Measurements from ENCODE around the gene RBKS. TPM values are rescaled to one million over a fixed set of nuclear protein-coding genes. Genes with fewer than 3 reads are reported as not detected.
A peak's percentile ranks its signal among the peaks of the same experiment; 100 is the strongest.

Gene RBKS
- total RNA-seq, 1 donor: 12.1 TPM

DNA sequence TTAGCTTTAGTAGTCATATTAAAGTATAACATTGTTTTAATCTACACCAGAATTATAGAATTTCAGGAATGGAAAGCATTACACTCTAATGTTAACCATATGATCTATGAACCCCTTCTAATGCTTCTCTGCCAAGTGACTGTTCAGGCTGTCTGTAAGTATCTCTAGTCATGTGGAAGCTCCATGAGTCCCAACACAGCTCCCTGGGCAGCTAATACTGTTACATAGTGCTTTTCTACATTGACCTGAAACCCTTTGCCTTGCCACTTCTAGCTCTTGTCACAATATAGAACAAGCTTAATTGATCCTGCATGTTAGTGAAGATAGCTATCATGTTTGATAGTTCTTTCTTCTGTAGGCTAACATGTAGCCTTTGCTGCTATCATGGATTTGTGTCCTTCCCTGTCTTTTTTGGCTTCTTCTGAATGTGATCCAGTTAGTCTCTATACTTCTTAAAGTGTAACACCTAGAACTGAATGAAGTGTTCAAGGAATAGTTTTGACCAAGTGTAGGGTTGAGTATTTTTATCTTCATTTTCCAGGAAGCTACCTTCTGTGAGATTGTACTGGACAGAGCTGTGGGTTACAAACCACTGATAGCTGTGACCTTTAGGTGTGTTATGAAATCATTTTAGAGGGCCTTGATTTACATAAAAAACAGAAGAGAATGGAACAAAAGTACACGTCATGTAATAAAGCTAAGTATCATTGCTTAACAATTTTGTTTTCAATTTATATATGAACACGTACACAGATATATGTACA lies 24.0 kb upstream of the RBKS start:
- Histone ChIP-seq H3K27me3 (ENCODE audit: insufficient read depth, low read length) (no peaks in the 10 kb centered on the region), H3K4me1 (ENCODE audit: insufficient read depth, low read length) (peaks cover 4% of the 10 kb centered on the region), H3K4me3 (ENCODE audit: low read length) (no peak overlapping the region), H3K9me3 (ENCODE audit: low read depth, low read length) (no peaks in the 10 kb centered on the region)

DNA sequence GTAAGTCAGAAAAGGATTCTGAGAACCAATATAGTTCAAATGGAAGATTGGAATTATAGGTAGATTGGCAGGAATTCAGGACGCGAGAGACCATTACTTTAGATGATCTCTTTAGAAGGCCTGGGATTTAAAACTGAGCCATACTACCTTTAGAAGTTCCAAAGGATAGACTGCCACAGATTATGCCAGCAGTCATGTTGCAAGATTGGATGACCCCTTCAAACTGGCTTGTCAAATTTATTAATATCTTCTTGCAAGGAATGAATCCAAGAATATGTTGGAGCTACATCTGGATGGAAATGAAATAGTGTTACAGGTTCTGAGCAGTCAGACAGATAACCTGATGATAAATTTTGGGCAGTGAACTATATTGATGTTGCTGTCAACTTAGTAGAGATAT lies 22.3 kb upstream of the RBKS start:
- no peak overlapping the region for H3K4me3 ChIP-seq (ENCODE audit: low read length)
- H3K27me3 ChIP-seq (ENCODE audit: insufficient read depth, low read length): no peaks in the 10 kb centered on the region
- H3K9me3 ChIP-seq (ENCODE audit: low read depth, low read length): no peaks in the 10 kb centered on the region
- H3K4me1 ChIP-seq (ENCODE audit: insufficient read depth, low read length): peaks cover 4% of the 10 kb centered on the region

DNA sequence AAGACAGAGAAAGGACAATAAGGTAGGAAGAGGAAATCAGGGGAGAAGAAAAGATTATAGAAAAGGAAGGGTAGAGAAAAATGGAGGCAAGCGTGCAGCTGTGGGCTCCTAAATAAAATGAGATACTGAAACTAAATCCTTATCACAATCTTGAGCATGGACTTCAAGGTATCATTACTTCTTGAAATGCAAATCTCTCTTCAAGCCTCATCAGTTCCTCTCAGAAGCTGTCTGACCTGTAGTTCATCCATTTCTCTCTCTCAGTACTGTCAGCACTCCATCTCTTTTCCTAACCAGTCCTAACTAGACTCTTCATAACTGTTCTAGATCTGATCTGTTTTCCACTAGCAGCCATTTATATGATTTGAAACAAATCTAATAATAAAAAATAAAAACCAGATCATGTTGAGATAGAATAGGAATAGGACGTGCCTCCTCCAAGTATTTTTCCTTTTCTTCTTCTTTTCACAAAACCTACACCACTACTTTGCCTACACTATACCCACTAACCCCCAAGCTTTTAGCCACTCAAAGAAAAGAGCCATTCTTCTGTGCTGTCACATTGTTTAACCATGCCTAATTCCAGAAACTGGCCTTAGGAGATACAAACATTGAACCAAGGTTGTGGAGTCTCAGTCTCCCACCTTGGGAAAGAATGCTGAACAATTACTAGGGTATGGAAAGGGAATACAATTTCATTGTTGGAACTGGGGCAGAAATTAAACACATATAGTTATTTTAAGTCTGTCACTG lies 21.4 kb upstream of the RBKS start:
- H3K27me3 ChIP-seq (ENCODE audit: insufficient read depth, low read length): no peaks in the 10 kb centered on the region
- H3K4me1 ChIP-seq (ENCODE audit: insufficient read depth, low read length): peaks cover 4% of the 10 kb centered on the region
- H3K4me3 ChIP-seq (ENCODE audit: low read length): no peak overlapping the region
- H3K9me3 ChIP-seq (ENCODE audit: low read depth, low read length): no peaks in the 10 kb centered on the region

DNA sequence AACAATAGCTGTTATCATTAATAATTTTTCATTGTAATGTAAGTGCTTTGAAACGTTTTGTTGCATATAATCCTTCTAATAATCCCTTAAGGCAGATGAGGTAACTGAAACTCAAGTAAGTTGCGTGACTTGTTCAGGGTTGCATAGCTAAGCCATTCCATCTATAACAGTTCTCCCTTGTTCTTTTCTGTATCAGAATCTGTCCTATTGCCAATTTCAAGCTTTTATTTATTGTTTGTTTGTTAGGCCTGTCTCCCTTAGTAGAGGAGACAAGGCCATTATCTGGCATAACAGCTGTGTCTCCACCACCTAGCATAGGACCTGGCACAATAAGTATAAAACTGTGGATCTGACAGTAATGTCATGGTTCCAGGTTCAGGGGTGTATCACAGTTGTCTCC lies 19.7 kb upstream of the RBKS start:
- Histone ChIP-seq H3K27me3 (ENCODE audit: insufficient read depth, low read length) (no peaks in the 10 kb centered on the region), H3K4me3 (ENCODE audit: low read length) (no peak overlapping the region), H3K4me1 (ENCODE audit: insufficient read depth, low read length) (peaks cover 2% of the 10 kb centered on the region), H3K9me3 (ENCODE audit: low read depth, low read length) (no peaks in the 10 kb centered on the region)

DNA sequence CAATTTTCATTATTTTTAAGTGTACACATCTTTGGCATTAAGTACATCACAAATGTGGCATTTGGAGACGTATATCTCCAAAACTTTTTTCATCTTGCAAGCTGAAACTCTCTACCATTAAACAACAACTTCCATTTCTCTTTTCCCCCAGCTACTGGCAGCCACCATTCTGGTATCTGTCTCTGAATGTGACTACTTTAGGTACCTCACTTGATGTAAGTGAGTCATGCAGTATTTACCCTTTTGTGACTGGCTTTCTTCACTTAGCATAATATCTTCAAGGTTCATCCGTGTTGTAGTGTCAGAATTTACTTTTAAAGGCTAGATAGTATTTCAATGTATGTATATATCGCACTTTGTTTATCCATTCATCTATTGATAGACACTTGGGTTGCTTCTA lies 17.4 kb upstream of the RBKS start:
- H3K4me1 ChIP-seq (ENCODE audit: insufficient read depth, low read length): no peaks in the 10 kb centered on the region
- H3K27me3 ChIP-seq (ENCODE audit: insufficient read depth, low read length): no peaks in the 10 kb centered on the region
- no peaks in the 10 kb centered on the region for H3K9me3 ChIP-seq (ENCODE audit: low read depth, low read length)
- H3K4me3 ChIP-seq (ENCODE audit: low read length): no peak overlapping the region

DNA sequence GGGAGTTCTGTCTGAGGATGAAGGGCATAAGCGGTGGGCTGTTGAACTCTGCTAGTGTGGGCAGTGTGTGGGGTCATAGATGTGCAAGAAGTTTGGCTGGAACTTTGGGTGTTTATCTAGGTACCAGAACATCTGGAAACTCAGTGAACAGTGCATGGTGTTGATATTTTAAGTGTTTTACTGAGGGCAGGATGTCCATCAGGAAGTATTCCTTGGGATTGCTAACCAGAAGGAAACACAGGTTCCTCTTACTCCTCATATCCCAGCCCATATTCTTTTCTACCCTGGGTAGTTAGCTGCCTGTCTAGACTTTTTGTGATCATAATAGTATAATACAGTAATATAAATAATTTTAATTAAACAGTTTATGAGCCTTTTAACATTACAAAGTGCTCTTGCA lies 15.9 kb upstream of the RBKS start:
- Histone ChIP-seq H3K4me3 (ENCODE audit: low read length) (no peak overlapping the region), H3K4me1 (ENCODE audit: insufficient read depth, low read length) (peaks cover 5% of the 10 kb centered on the region), H3K27me3 (ENCODE audit: insufficient read depth, low read length) (no peaks in the 10 kb centered on the region), H3K9me3 (ENCODE audit: low read depth, low read length) (no peaks in the 10 kb centered on the region)

DNA sequence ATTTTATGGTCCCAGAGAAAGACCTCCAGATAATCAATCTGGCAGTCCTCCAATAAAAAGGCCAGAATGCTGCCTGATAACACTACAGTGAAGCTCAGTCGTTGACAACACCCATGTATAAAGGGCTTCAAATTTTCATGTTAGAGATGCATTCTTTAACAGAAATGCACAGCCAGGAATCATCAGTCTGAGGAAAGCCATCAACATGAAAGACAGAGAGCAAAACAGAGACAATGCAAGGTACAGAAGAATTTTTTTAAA lies 14.1 kb upstream of the RBKS start:
- Histone ChIP-seq H3K27me3 (ENCODE audit: insufficient read depth, low read length) (no peaks in the 10 kb centered on the region), H3K4me3 (ENCODE audit: low read length) (no peak overlapping the region), H3K9me3 (ENCODE audit: low read depth, low read length) (no peaks in the 10 kb centered on the region), H3K4me1 (ENCODE audit: insufficient read depth, low read length) (peaks cover 6% of the 10 kb centered on the region)

DNA sequence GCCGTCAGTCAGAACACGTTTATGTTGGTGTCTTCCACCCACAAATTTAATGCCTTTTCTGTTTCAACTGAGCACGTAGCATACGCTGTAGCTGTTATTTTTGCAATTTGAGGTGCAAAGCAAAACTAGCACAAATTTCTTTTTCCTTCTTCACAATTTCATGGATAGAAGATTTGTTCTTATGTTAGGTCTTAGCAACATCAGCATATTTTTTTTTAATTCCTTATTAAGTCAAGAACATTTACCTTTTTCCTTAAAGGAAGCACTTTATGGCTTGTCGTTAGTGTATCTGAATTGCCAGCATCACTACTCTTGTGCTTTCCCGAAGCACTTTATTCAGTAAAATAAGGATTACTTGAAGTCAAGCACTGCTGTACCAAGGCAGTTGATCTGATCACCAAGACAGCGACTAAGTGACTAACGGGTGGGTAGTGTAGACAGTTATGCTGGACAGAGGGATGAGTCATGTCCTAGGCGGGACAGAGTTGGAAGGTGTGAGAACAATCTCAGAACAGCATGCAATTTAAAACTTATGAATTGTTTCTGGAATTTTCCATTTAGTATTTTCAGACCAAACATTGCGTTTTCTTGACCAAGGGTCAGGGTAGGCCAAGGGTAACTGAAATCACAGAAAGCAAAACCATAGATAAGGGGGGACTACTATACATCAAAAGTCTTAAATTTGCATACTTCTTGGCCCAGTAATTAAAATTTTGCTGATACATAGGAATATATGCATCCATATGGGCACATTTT lies 13.6 kb upstream of the RBKS start:
- Histone ChIP-seq H3K4me3 (ENCODE audit: low read length) (no peak overlapping the region), H3K4me1 (ENCODE audit: insufficient read depth, low read length) (peaks cover 6% of the 10 kb centered on the region), H3K9me3 (ENCODE audit: low read depth, low read length) (no peaks in the 10 kb centered on the region), H3K27me3 (ENCODE audit: insufficient read depth, low read length) (no peaks in the 10 kb centered on the region)

DNA sequence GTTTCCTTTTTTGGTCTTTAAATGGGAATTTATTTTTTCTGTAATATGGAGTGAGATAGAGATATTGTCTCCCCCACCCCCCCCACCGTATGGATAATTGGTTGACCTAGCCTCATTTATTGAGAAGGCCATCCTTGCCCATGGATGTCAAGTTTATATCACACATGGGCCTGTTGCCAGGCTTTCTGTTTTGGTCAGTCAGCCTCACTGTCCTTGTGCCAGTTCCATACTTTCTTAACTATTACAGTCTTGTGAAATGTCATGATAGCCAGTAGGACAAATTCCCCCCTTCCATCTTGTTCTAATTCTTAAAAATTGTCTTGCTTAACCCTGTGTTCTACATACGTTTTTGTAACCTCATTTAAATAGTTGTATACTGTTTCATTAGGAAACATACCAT lies 12.8 kb upstream of the RBKS start:
- Histone ChIP-seq H3K4me1 (ENCODE audit: insufficient read depth, low read length) (peaks cover 12% of the 10 kb centered on the region), H3K27me3 (ENCODE audit: insufficient read depth, low read length) (no peaks in the 10 kb centered on the region), H3K9me3 (ENCODE audit: low read depth, low read length) (no peaks in the 10 kb centered on the region), H3K4me3 (ENCODE audit: low read length) (no peak overlapping the region)

DNA sequence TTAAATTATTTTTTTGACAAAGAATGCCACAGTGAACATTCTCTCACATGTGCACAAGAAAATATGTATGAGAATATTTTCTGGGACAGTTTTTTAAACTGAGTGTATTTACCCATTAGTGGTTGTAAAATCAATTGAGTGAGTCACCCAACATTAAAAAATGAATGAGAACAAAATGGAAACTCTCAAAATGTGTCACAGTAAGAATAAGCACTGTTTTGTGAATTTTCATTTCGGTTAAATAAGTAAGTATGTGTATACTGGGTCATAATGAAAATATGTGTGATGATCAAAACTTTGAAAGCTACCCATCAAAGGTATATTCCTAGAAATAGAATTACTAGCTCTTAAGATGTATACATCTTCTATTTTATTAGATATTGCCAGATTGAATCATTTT lies 11.9 kb upstream of the RBKS start:
- H3K9me3 ChIP-seq (ENCODE audit: low read depth, low read length): no peaks in the 10 kb centered on the region
- peaks cover 21% of the 10 kb centered on the region for H3K4me1 ChIP-seq (ENCODE audit: insufficient read depth, low read length)
- H3K4me3 ChIP-seq (ENCODE audit: low read length): no peak overlapping the region
- H3K27me3 ChIP-seq (ENCODE audit: insufficient read depth, low read length): no peaks in the 10 kb centered on the region

DNA sequence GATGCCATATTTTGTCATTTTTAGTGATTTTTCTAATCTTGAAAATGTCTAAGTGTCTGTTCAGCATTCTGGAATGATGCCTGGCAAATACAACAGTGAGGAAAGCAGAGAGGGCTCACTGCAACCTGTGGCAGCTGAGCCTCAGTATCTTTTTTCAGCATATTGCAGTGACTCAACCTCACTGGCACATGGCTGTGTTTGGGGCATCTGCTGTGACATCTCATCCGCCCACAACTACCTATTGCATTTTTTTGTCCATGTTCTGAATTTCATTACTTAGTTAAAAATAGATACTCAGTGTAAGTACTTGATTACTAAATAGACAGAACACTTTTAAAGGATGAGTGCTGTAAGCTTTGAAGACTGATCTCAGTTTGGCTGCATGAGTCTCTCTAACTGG lies 11.0 kb upstream of the RBKS start:
- Histone ChIP-seq H3K4me3 (ENCODE audit: low read length) (no peak overlapping the region), H3K9me3 (ENCODE audit: low read depth, low read length) (no peaks in the 10 kb centered on the region), H3K4me1 (ENCODE audit: insufficient read depth, low read length) (peaks cover 28% of the 10 kb centered on the region), H3K27me3 (ENCODE audit: insufficient read depth, low read length) (no peaks in the 10 kb centered on the region)

DNA sequence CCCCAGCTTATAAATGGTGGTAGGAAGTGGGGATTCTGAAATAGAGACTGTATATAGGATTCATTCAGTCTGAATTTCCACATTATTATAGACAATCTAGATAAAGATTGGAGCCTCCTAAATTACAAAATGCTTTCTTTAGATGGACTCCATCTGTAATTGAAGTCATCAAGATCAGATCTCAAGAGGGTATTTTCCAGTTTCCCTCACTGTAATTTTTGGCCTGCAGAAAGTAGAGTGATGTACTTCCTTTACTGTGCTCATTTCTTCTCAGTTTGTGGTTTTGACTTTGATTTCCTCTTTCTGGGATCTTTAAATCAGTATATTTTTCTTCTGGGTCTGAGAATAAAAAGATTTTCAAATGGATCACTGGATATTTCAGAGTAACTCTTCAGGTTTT lies 7.5 kb upstream of the RBKS start:
- H3K4me3 ChIP-seq (ENCODE audit: low read length): no peak overlapping the region
- H3K9me3 ChIP-seq (ENCODE audit: low read depth, low read length): no peaks in the 10 kb centered on the region
- peaks cover 37% of the 10 kb centered on the region for H3K4me1 ChIP-seq (ENCODE audit: insufficient read depth, low read length)
- H3K27me3 ChIP-seq (ENCODE audit: insufficient read depth, low read length): no peaks in the 10 kb centered on the region

DNA sequence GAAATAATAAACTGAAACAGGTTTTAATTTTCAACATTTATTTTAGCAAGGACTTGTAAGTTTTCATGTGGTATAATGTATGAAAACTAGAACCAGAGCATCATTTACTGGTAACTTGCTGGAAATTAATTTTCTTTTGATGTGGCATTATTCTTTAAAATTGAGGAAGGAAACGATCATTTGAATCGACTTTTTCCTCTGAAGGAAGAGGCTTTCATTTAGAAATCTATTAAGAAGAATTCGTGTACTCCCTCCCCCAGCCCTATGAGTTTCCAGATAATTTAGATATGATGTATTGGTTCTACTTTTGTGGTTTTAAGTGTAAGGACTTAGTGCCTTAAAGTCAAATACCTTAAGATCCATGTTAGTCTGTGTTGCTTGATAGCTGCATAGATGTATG lies 2.8 kb upstream of the RBKS start:
- peaks cover 49% of the 10 kb centered on the region for H3K4me1 ChIP-seq (ENCODE audit: insufficient read depth, low read length)
- H3K27me3 ChIP-seq (ENCODE audit: insufficient read depth, low read length): no peaks in the 10 kb centered on the region
- no peaks in the 10 kb centered on the region for H3K9me3 ChIP-seq (ENCODE audit: low read depth, low read length)
- H3K4me3 ChIP-seq (ENCODE audit: low read length): no peak overlapping the region

DNA sequence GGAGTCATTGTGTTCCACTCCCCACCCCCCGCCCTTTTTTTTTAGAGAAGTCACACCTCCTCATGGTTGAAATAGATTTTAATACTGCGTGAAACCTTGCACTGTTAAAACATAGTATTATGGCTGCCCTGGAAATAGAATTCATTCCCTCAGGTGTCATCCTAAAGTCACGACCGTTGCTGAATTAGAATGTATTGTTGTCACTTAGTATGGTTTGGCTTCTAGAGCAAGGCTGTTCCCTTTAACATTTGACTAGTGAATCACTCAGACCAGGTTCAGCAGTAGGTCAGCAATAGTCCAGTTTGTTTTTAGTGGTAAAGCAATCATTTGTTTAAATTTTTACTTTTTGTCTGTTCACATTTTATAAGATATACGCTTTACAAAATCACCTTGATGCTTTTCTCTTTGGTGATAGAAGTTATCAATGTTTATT lies 1.5 kb upstream of the RBKS start:
- Histone ChIP-seq H3K4me1 (ENCODE audit: insufficient read depth, low read length) (peaks cover 38% of the 10 kb centered on the region), H3K4me3 (ENCODE audit: low read length) (no peak overlapping the region), H3K27me3 (ENCODE audit: insufficient read depth, low read length) (no peaks in the 10 kb centered on the region), H3K9me3 (ENCODE audit: low read depth, low read length) (no peaks in the 10 kb centered on the region)

DNA sequence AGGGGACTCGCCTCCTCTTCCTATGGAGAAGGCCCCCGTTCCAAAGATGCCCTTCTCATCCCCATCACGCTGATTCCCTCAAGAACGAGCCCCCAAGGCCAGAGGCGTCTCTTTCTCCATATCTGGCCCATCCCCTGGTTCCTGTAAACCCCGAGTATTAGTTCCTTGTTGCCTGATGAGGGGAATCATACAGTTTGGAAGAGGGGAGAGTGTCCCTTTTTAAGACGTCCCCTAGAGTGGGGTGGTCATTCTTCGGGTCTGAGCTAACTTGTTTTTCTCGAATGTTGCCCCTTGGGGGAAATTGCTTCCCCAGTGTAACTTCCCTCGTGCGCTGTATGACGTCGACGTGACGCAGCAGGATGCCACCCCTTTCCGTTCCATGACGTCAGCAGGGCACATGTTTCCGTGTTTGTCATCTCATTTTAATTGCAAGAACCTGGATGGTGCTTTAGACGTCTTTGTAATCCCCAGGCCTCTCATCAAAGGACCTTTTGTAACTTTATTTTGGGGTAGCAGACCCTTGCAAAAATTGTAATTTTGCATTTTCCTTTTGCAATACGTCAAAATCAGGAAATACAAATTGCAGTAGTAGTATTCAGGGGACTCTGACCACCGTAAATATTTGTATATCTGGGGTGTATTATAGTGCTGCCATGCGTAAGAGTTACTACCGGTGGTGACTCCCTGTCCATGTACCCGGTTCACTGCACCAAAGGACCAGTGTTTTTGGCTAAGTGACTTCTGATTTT lies 911 bp upstream of the RBKS start:
- no peaks in the 10 kb centered on the region for H3K9me3 ChIP-seq (ENCODE audit: low read depth, low read length)
- H3K4me1 ChIP-seq (ENCODE audit: insufficient read depth, low read length): peaks cover 36% of the 10 kb centered on the region
- peak overlapping the region; percentile 71 for H3K4me3 ChIP-seq (ENCODE audit: low read length)
- no peaks in the 10 kb centered on the region for H3K27me3 ChIP-seq (ENCODE audit: insufficient read depth, low read length)

All from mononuclear cell (primary cell).